Activated CD4-positive, alpha-beta T cell treated with anti-CD3 and anti-CD28 coated beads, Interleukin-2, amount 10 ng/mL, durations not matched to agents 7 days and 5 days (primary cell): ENCODE results near the gene ZXDC. TPM values are rescaled to one million over a fixed set of nuclear protein-coding genes. Genes with fewer than 3 reads are reported as not detected.
A peak's percentile ranks its signal among the peaks of the same experiment; 100 is the strongest.

ENCODE experiments used
- CTCF ChIA-PET: fragments of 350-600 bp; sonication (Branson Sonifier 250); formaldehyde crosslinking; loops from one replicate; lab custom pipeline; 2021; ENCODE audit warnings: antibody characterized with exemption; lab: Charles Lee
- POLR2A ChIA-PET: fragments of 350-600 bp; sonication (Branson Sonifier 250); formaldehyde crosslinking; loops from one replicate; lab custom pipeline; 2021; ENCODE audit warnings: antibody characterized with exemption; lab: Charles Lee
- DNase-seq: peaks from one replicate; pipeline ENCODE4 v3.0.0-alpha.2; 2020
- H3K27ac Mint-ChIP-seq: one replicate; pipeline ENCODE4 v1.8.0; 2021; ENCODE audit warnings: mild to moderate bottlenecking, moderate library complexity, mixed read lengths
- H3K27me3 Mint-ChIP-seq: one replicate; pipeline ENCODE4 v1.8.0; 2021; ENCODE audit warnings: mixed read lengths
- H3K36me3 Mint-ChIP-seq: one replicate; pipeline ENCODE4 v1.8.0; 2021; ENCODE audit warnings: low read depth, mixed read lengths
- H3K4me1 Mint-ChIP-seq: one replicate; pipeline ENCODE4 v1.8.0; 2021; ENCODE audit warnings: mixed read lengths
- H3K4me3 Mint-ChIP-seq: one replicate; pipeline ENCODE4 v1.8.0; 2021; ENCODE audit warnings: mild to moderate bottlenecking, moderate library complexity, mixed read lengths
- H3K9me3 Mint-ChIP-seq: one replicate; pipeline ENCODE4 v1.8.0; 2021; ENCODE audit warnings: mixed read lengths
- total RNA-seq, 2 experiments: library from RNA; stranded (reverse); gene quantifications; one replicate each; pipeline ENCODE4 v1.2.3, GENCODE V29; 2021

The ZXDC gene
- total RNA-seq = 10 to 100 TPM; 27.8 to 28.2 TPM

- Mint-ChIP-seq H3K4me1 (peaks cover 40% of the 10 kb centered on the region), H3K36me3 (peaks cover 30% of the 10 kb centered on the region), H3K9me3 (no peaks in the 10 kb centered on the region), H3K4me3 (peak within 1 kb of the TSS; percentile 90), H3K27ac (peak within 1 kb of the TSS; percentile 90), H3K27me3 (no peaks in the 10 kb centered on the region)
- ChIA-PET CTCF (interaction anchor here (1.1 to 2.4 kb wide), 3 partner anchors 10 to 18 kb away, joined by 3 to 14 read pairs (median 3); no protein-coding TSS in a partner anchor), POLR2A (interaction anchor here (0.7 kb wide), 1 partner anchor 342 kb away, joined by 5 read pairs; no protein-coding TSS in a partner anchor)
- peak; percentile 92 for DNase-seq
Measured at GRCh38 chr3:126475413-126476114, at the start of gene ZXDC. ZXDC (minus strand) TSS chr3:126475891; CDS start chr3:126475865, 26 bp downstream.

- no peaks in the 10 kb centered on the region for H3K36me3 Mint-ChIP-seq
- ChIA-PET CTCF (no interaction called here), POLR2A (no interaction called here)
- H3K27ac Mint-ChIP-seq = no peak overlapping the region
- no peak overlapping the region for H3K4me3 Mint-ChIP-seq
- no peak for DNase-seq
- no peaks in the 10 kb centered on the region for H3K9me3 Mint-ChIP-seq
- peaks cover 19% of the 10 kb centered on the region for H3K27me3 Mint-ChIP-seq
- peaks cover under 1% of the 10 kb centered on the region for H3K4me1 Mint-ChIP-seq
Measured at GRCh38 chr3:126525091-126525852, 49.6 kb upstream of the ZXDC start.

- Mint-ChIP-seq H3K9me3 (no peaks in the 10 kb centered on the region), H3K4me3 (no peak overlapping the region), H3K36me3 (no peaks in the 10 kb centered on the region), H3K27ac (no peak overlapping the region), H3K4me1 (no peaks in the 10 kb centered on the region), H3K27me3 (peaks cover 19% of the 10 kb centered on the region)
- DNase-seq = no peak
- ChIA-PET CTCF (no interaction called here), POLR2A (no interaction called here)
Measured at GRCh38 chr3:126524429-126524988, 48.8 kb upstream of the ZXDC start.

GRCh38 chr3:126523745-126524428 is 48.2 kb upstream of the ZXDC start, which contains the start of gene CHST13:
CHST13 (plus strand) TSS chr3:126524155; CDS start chr3:126524333, 178 bp downstream.
- no peak for DNase-seq
- CTCF ChIA-PET = interaction anchor here (1.5 kb wide), 1 partner anchor 28 kb away, joined by 3 read pairs; no protein-coding TSS in a partner anchor

GRCh38 chr3:126522363-126522788 is 46.7 kb upstream of the ZXDC start:
- Mint-ChIP-seq H3K36me3 (no peaks in the 10 kb centered on the region), H3K27me3 (peaks cover 19% of the 10 kb centered on the region), H3K9me3 (no peaks in the 10 kb centered on the region), H3K27ac (no peak overlapping the region), H3K4me3 (no peak overlapping the region), H3K4me1 (no peaks in the 10 kb centered on the region)
- POLR2A ChIA-PET = no interaction called here
- DNase-seq = peak; percentile 45
- CTCF ChIA-PET = interaction anchor here (1.0 to 1.5 kb wide), 2 partner anchors 13 to 29 kb away, joined by 3 read pairs; no protein-coding TSS in a partner anchor

More at GRCh38 chr3:126523745-126524428, 48.2 kb upstream of the ZXDC start, which contains the start of gene CHST13:
- Mint-ChIP-seq H3K27me3 (peaks cover 19% of the 10 kb centered on the region), H3K9me3 (no peaks in the 10 kb centered on the region), H3K27ac (peak within 1 kb of the TSS; percentile 57), H3K4me3 (no peak within 1 kb of the TSS), H3K4me1 (no peaks in the 10 kb centered on the region), H3K36me3 (no peaks in the 10 kb centered on the region)
- POLR2A ChIA-PET = no interaction called here

- POLR2A ChIA-PET = no interaction called here
- CTCF ChIA-PET = interaction anchor here (0.7 kb wide), 1 partner anchor 168 kb away, joined by 3 read pairs; no protein-coding TSS in a partner anchor
- H3K27ac Mint-ChIP-seq = no peak overlapping the region
- no peak overlapping the region for H3K4me3 Mint-ChIP-seq
- H3K4me1 Mint-ChIP-seq = no peaks in the 10 kb centered on the region
- no peaks in the 10 kb centered on the region for H3K9me3 Mint-ChIP-seq
- no peaks in the 10 kb centered on the region for H3K36me3 Mint-ChIP-seq
- no peak for DNase-seq
- peaks cover 19% of the 10 kb centered on the region for H3K27me3 Mint-ChIP-seq
Measured at GRCh38 chr3:126521122-126521891, 45.6 kb upstream of the ZXDC start.

GRCh38 chr3:126519506-126520455 is 44.1 kb upstream of the ZXDC start:
- CTCF ChIA-PET = no interaction called here
- peaks cover 16% of the 10 kb centered on the region for H3K27me3 Mint-ChIP-seq
- no peaks in the 10 kb centered on the region for H3K9me3 Mint-ChIP-seq
- H3K4me1 Mint-ChIP-seq = no peaks in the 10 kb centered on the region
- H3K36me3 Mint-ChIP-seq = no peaks in the 10 kb centered on the region
- POLR2A ChIA-PET = interaction anchor here (0.6 kb wide), 1 partner anchor 434 kb away, joined by 3 read pairs; no protein-coding TSS in a partner anchor
- H3K27ac Mint-ChIP-seq = no peak overlapping the region
- H3K4me3 Mint-ChIP-seq = no peak overlapping the region
- DNase-seq = no peak

GRCh38 chr3:126518779-126519177 is 43.1 kb upstream of the ZXDC start:
- POLR2A ChIA-PET = no interaction called here
- Mint-ChIP-seq H3K4me1 (no peaks in the 10 kb centered on the region), H3K9me3 (no peaks in the 10 kb centered on the region), H3K4me3 (no peak overlapping the region), H3K27me3 (peaks cover 15% of the 10 kb centered on the region), H3K36me3 (no peaks in the 10 kb centered on the region), H3K27ac (no peak overlapping the region)
- CTCF ChIA-PET = interaction anchor here (0.6 kb wide), 1 partner anchor 181 kb away, joined by 3 read pairs; no protein-coding TSS in a partner anchor
- no peak for DNase-seq

GRCh38 chr3:126517986-126518778 is 42.5 kb upstream of the ZXDC start:
- no peaks in the 10 kb centered on the region for H3K4me1 Mint-ChIP-seq
- no peak overlapping the region for H3K4me3 Mint-ChIP-seq
- CTCF ChIA-PET = interaction anchor here (0.6 kb wide), 1 partner anchor 181 kb away, joined by 3 read pairs; no protein-coding TSS in a partner anchor
- POLR2A ChIA-PET = no interaction called here
- peaks cover 9% of the 10 kb centered on the region for H3K27me3 Mint-ChIP-seq
- DNase-seq = no peak
- H3K36me3 Mint-ChIP-seq = no peaks in the 10 kb centered on the region
- H3K9me3 Mint-ChIP-seq = no peaks in the 10 kb centered on the region
- no peak overlapping the region for H3K27ac Mint-ChIP-seq

GRCh38 chr3:126517291-126517951 is 41.7 kb upstream of the ZXDC start, which contains the start of gene UROC1:
UROC1 (minus strand) TSS chr3:126517773; CDS start chr3:126517719, 54 bp downstream.
- no peak within 1 kb of the TSS for H3K4me3 Mint-ChIP-seq
- no peaks in the 10 kb centered on the region for H3K36me3 Mint-ChIP-seq
- POLR2A ChIA-PET = no interaction called here
- H3K9me3 Mint-ChIP-seq = no peaks in the 10 kb centered on the region
- DNase-seq = no peak
- H3K4me1 Mint-ChIP-seq = no peaks in the 10 kb centered on the region
- CTCF ChIA-PET = no interaction called here
- H3K27ac Mint-ChIP-seq = no peak within 1 kb of the TSS
- H3K27me3 Mint-ChIP-seq = peaks cover 1% of the 10 kb centered on the region
